DND-41 (cell line): ENCODE measurements around the gene DDX5.
"Not testable (repeated sequence)": the region's sequence is repeated elsewhere in the genome, so short reads cannot be mapped to it uniquely, and the experiment has no call there.

Source experiments
- ATAC-seq: fragments of 200-7000 bp; cut with Tn5 transposase; 3 replicates; pipeline ENCODE4 v1.9.1; 2021; ENCODE audit warnings: low read depth; ENCODE audit not compliant: insufficient read depth
- DNase-seq: peaks from one replicate; pipeline ENCODE4 v3.0.0-alpha.2; 2020
- H2AFZ ChIP-seq: 2 replicates; pipeline ENCODE4 v1.6.0; 2012; ENCODE audit warnings: low read depth, low read length
- H3K27ac ChIP-seq: 2 replicates; pipeline ENCODE4 v1.5.1; 2012; ENCODE audit warnings: low read length, inconsistent platforms
- H3K27me3 ChIP-seq: fragments of 200-600 bp; sonication (generic); 2 replicates; pipeline ENCODE4 v1.6.0; 2012; ENCODE audit warnings: low read length, mild to moderate bottlenecking, inconsistent platforms; ENCODE audit not compliant: insufficient read depth, poor library complexity
- H3K36me3 ChIP-seq: 2 replicates; pipeline ENCODE4 v1.5.1; 2012; ENCODE audit warnings: low read length, inconsistent platforms; ENCODE audit not compliant: insufficient read depth
- H3K4me1 ChIP-seq: 2 replicates; pipeline ENCODE4 v1.5.1; 2012; ENCODE audit warnings: mild to moderate bottlenecking, low read length; ENCODE audit not compliant: insufficient read depth
- H3K4me2 ChIP-seq: 2 replicates; pipeline ENCODE4 v1.6.0; 2012; ENCODE audit warnings: mild to moderate bottlenecking, moderate library complexity, low read length, inconsistent platforms; ENCODE audit not compliant: insufficient read depth
- H3K4me3 ChIP-seq, 2 experiments: fragments of 200-600 bp in 1 of 2; shearing (Covaris generic) in 1 of 2; 2 replicates each; pipeline ENCODE4 v1.5.1; 2012 to 2016; ENCODE audit warnings: inconsistent platforms in 2 of 2, low read length in 2 of 2, mild to moderate bottlenecking in 2 of 2, low read depth in 1 of 2, moderate library complexity in 1 of 2
- H3K79me2 ChIP-seq: 2 replicates; pipeline ENCODE4 v1.6.0; 2012; ENCODE audit warnings: low read length, inconsistent platforms; ENCODE audit not compliant: insufficient read depth
- H3K9ac ChIP-seq: 2 replicates; pipeline ENCODE4 v1.6.0; 2012; ENCODE audit warnings: low read depth, mild to moderate bottlenecking, inconsistent platforms, low read length, moderate library complexity
- H3K9me3 ChIP-seq: 2 replicates; pipeline ENCODE4 v1.5.1; 2012; ENCODE audit warnings: low read length, moderate library complexity, mild to moderate bottlenecking, inconsistent platforms; ENCODE audit not compliant: insufficient read depth, severe bottlenecking
- H4K20me1 ChIP-seq: 2 replicates; pipeline ENCODE4 v1.6.0; 2012; ENCODE audit warnings: low read length; ENCODE audit not compliant: insufficient read depth
- EZH2 ChIP-seq: IDR thresholded peaks from 3 replicates; pipeline ENCODE4 v1.6.1; 2012; ENCODE audit warnings: borderline replicate concordance, low read depth, mild to moderate bottlenecking, moderate library complexity, low read length, inconsistent platforms; ENCODE audit not compliant: severe bottlenecking
- TF ChIP-seq, protein P1 (sequence below): IDR thresholded peaks from 2 replicates; pipeline ENCODE4 v1.5.1; 2012; ENCODE audit warnings: borderline replicate concordance, low read length, moderate library complexity, mild to moderate bottlenecking; ENCODE audit not compliant: poor library complexity, severe bottlenecking; ENCODE audit errors: extremely low read depth

The DDX5 gene

DNA sequence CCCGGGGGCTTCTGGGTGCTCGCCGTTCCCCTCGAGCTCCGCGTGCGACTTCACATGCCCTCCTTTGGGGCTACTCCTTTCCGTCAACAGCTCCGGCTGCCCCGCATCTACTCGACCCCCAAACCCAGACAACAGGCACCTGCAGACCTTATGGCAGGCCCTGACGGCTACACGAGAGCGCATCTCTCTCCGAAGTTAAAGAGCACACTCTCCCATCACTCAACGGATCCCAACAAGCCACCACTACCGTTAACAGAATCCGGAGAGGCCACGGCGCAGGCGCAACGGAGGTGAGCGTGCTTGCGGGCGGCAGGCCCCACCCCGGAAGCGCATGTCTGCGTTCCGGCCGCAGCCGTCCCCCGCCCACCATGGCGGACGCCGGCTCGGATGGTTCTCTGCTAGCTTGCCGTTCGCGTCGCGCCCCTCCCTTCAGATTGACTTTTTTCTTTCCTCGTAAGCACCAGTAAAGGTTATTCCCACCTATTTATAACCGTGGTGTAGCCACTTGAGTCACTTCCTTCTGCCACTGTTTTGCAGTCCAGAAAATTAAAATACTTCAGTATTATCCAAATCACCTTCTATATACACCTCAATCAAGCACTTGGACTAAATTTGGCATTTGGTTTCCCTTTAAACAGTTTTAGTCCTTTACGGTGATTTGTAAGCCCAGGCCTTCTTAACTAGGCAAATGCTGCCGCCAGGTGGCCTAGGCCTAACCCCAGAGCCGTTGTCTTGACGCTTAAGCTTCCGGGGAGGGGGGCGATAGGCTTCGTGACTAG is 9.1 kb downstream of the DDX5 start, which contains the start of gene POLG2:
TSS of gene POLG2 (minus strand) at position 269 of the 779 bp plus-strand sequence. CDS start at position 183, 86 bp downstream.
- TF ChIP-seq EZH2 = no peak
- TF ChIP-seq, protein P1, sequence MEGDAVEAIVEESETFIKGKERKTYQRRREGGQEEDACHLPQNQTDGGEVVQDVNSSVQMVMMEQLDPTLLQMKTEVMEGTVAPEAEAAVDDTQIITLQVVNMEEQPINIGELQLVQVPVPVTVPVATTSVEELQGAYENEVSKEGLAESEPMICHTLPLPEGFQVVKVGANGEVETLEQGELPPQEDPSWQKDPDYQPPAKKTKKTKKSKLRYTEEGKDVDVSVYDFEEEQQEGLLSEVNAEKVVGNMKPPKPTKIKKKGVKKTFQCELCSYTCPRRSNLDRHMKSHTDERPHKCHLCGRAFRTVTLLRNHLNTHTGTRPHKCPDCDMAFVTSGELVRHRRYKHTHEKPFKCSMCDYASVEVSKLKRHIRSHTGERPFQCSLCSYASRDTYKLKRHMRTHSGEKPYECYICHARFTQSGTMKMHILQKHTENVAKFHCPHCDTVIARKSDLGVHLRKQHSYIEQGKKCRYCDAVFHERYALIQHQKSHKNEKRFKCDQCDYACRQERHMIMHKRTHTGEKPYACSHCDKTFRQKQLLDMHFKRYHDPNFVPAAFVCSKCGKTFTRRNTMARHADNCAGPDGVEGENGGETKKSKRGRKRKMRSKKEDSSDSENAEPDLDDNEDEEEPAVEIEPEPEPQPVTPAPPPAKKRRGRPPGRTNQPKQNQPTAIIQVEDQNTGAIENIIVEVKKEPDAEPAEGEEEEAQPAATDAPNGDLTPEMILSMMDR = peak; percentile 78
- Histone ChIP-seq H3K36me3 (peaks cover 48% of the 10 kb centered on the region), H4K20me1 (peaks cover 37% of the 10 kb centered on the region), H2AFZ (peak within 1 kb of the TSS; percentile 88), H3K79me2 (peaks cover 65% of the 10 kb centered on the region), H3K4me3 (peak within 1 kb of the TSS; percentile 56 to 71), H3K27me3 (no peaks in the 10 kb centered on the region), H3K4me1 (peaks cover 80% of the 10 kb centered on the region), H3K9ac (peak within 1 kb of the TSS; percentile 72), H3K9me3 (no peaks in the 10 kb centered on the region), H3K27ac (peak within 1 kb of the TSS; percentile 89), H3K4me2 (peak within 1 kb of the TSS; percentile 77)
- peak; percentile 85 for ATAC-seq
- DNase-seq = peak; percentile 96

DNA sequence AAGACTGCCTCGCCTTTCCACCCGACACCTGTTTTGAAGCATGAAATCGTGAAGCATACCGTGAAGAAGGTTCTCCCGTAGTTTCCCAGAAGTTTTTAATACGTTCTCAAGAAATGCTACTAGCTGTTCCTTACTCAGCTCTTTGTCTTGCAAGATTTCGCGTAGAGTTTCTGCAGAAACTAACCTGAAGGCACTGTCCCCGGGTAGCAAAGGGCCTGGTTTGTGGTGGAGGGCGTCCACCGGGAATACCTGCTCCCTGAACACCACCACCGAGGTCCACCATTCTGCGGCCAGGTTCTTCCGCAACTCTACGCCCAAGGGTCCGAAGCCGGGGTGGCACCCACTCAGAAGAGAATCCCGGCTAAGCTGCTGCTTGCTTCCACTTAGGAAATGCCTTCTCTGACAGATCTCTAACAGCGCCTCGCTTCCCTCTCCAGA is 9.7 kb downstream of the DDX5 start:
- H2AFZ ChIP-seq = peak overlapping the region; percentile 88
- H3K9ac ChIP-seq = peak overlapping the region; percentile 72
- ATAC-seq = no peak
- peaks cover 74% of the 10 kb centered on the region for H3K4me1 ChIP-seq
- peak overlapping the region; percentile 77 for H3K4me2 ChIP-seq
- peaks cover 61% of the 10 kb centered on the region for H3K79me2 ChIP-seq
- peaks cover 47% of the 10 kb centered on the region for H3K36me3 ChIP-seq
- peaks cover 31% of the 10 kb centered on the region for H4K20me1 ChIP-seq
- H3K4me3 ChIP-seq = peak overlapping the region; percentile 56 to 71
- no peak for TF ChIP-seq EZH2
- TF ChIP-seq, protein P1 = no peak
- DNase-seq = no peak
- no peaks in the 10 kb centered on the region for H3K9me3 ChIP-seq
- peak overlapping the region; percentile 89 for H3K27ac ChIP-seq
- H3K27me3 ChIP-seq = no peaks in the 10 kb centered on the region

DNA sequence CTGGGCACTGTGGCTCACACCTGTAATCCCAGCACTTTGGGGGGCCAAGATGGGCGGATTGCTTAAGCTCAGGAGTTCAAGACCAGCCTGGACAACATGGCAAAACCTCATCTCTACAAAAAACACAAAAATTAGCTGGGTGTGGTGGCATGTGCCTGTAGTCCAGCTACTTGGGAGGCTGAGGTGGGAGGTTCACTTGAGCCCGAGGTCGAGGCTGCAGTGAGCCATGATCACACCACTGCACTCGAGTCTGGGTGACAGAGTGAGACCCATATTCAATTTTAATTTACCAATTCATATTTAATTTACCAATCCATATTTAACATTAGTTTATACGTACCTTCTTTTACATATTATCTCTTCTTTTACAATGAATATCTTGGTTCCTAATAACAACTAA is 10.8 kb downstream of the DDX5 start:
- not testable (repeated sequence) for H3K27ac ChIP-seq, H3K27me3 ChIP-seq, H2AFZ ChIP-seq, DNase-seq, H3K9me3 ChIP-seq, ATAC-seq
- Histone ChIP-seq H4K20me1 (peaks cover 20% of the 10 kb centered on the region; the same call in 1 of the 2 replicates), H3K9ac (peak overlapping the region; percentile 72; the same call in 1 of the 2 replicates), H3K79me2 (peaks cover 50% of the 10 kb centered on the region), H3K4me2 (peak overlapping the region; percentile 77), H3K4me1 (peaks cover 63% of the 10 kb centered on the region), H3K4me3 (peak overlapping the region in 1 of 2 experiments; percentile 71; a peak in 2 of 4 replicates), H3K36me3 (peaks cover 46% of the 10 kb centered on the region)

DNA sequence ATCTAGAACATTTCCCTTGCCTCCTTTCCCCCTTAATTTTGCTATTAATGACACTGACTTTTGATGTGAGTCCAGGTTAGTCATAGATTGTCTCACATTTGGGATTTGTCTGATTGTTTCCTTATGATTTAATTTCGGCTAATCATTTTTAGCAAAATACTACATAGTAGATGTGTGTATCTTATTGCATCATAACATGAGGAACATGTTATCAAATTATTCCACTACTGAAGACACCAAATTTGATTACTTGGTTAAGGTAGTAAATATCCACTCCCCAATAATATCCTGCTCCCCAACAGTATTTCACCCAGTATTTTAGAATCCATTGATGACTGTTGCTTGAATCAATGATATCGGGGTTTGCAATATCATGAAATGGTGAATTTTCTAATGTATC is 12.0 kb downstream of the DDX5 start:
- peaks cover 51% of the 10 kb centered on the region for H3K4me1 ChIP-seq
- TF ChIP-seq, protein P1 = no peak
- TF ChIP-seq EZH2 = no peak
- H3K27ac ChIP-seq = no peak overlapping the region
- peak overlapping the region; percentile 77 for H3K4me2 ChIP-seq
- no peak overlapping the region for H2AFZ ChIP-seq
- DNase-seq (no peak), ATAC-seq (no peak)
- no peak overlapping the region; a peak in 1 of 4 replicates for H3K4me3 ChIP-seq
- peaks cover 10% of the 10 kb centered on the region; the same call in 1 of the 2 replicates for H4K20me1 ChIP-seq
- H3K27me3 ChIP-seq = no peaks in the 10 kb centered on the region
- H3K79me2 ChIP-seq = peaks cover 43% of the 10 kb centered on the region
- no peaks in the 10 kb centered on the region for H3K9me3 ChIP-seq
- H3K36me3 ChIP-seq = peaks cover 44% of the 10 kb centered on the region
- H3K9ac ChIP-seq = peak overlapping the region; percentile 2; the same call in 1 of the 2 replicates
